ENCODE measurements around the gene CDCA4.
A peak's percentile ranks its signal among the peaks of the same experiment; 100 is the strongest.

Gene CDCA4

GRCh38 chr14:104991896-104992230, 29.0 kb downstream of the CDCA4 start:
- in situ Hi-C loops (cut with HindIII; ENCODE audit: low sequenced_read_pairs), result no loop called here

GRCh38 chr14:104989951-104990303, 31.0 kb downstream of the CDCA4 start:
- no peak for TF ChIP-seq CTCF (IDR thresholded peaks at IDR 0.05; ENCODE audit: low read depth, low read length, missing control alignments)
- no peak overlapping the region for H3K4me3 ChIP-seq (ENCODE audit: low read depth, low read length)
- in situ Hi-C loops (cut with HindIII; ENCODE audit: low sequenced_read_pairs), result no loop called here

More at GRCh38 chr14:104991896-104992230, 29.0 kb downstream of the CDCA4 start:
- H3K4me3 ChIP-seq (ENCODE audit: low read depth, low read length), result no peak overlapping the region
- DNase-seq (ENCODE audit: low read depth), result no peak
- no peak for TF ChIP-seq CTCF (IDR thresholded peaks at IDR 0.05; ENCODE audit: low read depth, low read length, missing control alignments)

GRCh38 chr14:104989236-104989950, 31.5 kb downstream of the CDCA4 start:
- no peak overlapping the region for H3K4me3 ChIP-seq (ENCODE audit: low read depth, low read length)
- in situ Hi-C loops (cut with HindIII; ENCODE audit: low sequenced_read_pairs), result no loop called here
- no peak for DNase-seq (ENCODE audit: low read depth)
- no peak for TF ChIP-seq CTCF (IDR thresholded peaks at IDR 0.05; ENCODE audit: low read depth, low read length, missing control alignments)

More at GRCh38 chr14:104989951-104990303, 31.0 kb downstream of the CDCA4 start:
- no peak for DNase-seq (ENCODE audit: low read depth)

DNA sequence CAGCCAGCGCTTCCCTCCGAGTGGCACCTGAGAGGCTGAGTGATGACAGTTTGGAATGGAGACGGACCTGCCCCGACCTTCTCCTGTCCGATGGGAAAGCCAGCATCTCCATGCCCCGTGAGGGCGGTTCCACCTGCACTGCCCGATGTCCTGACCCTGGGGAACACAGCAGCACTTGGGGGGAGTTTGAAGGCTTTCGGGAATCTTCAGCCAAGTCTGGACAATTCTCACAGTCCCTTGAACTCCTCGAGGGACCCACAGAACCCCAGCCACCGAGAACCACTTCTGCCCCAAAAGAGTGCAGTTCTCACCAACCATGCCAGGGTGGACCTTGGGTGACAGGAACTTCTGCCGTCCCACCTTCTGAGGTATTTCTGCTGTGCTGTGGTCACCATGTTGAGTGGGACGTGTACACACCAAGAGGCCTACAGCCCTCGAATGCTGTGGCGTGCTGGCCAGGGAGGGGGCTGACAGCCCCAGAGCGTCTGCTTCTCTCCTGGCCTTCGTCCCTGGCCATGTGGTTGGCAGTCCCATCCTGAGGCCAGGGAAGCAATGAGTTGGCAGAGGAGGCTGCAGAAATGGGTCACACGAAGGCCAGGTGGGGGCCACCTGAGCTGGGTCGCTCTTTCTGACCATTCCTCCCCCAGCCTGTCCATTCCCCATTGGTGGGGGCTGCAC, 34.3 kb downstream of the CDCA4 start:
- peak overlapping the region; percentile 61 for H3K4me3 ChIP-seq (ENCODE audit: low read depth, low read length)
- TF ChIP-seq CTCF (IDR thresholded peaks at IDR 0.05; ENCODE audit: low read depth, low read length, missing control alignments), result no peak
- in situ Hi-C loops (cut with HindIII; ENCODE audit: low sequenced_read_pairs), result no loop called here

GRCh38 chr14:104985675-104986486, 35.0 kb downstream of the CDCA4 start, which contains the start of gene CLBA1:
Gene CLBA1, plus strand, starts transcription at chr14:104985788. Its CDS starts 644 bp downstream, at chr14:104986432.
- peak; percentile 65 for DNase-seq (ENCODE audit: low read depth)
- H3K4me3 ChIP-seq (ENCODE audit: low read depth, low read length), result peak within 1 kb of the TSS; percentile 61
- no peak for TF ChIP-seq CTCF (IDR thresholded peaks at IDR 0.05; ENCODE audit: low read depth, low read length, missing control alignments)
- in situ Hi-C loops (cut with HindIII; ENCODE audit: low sequenced_read_pairs), result no loop called here

More for the DNA sequence above, 34.3 kb downstream of the CDCA4 start:
- no peak for DNase-seq (ENCODE audit: low read depth)

All from astrocyte of the cerebellum (primary cell).